BLaER1 (cell line): ENCODE data around the gene JHY.

Experiments
- H3K27ac ChIP-seq: shearing (Covaris generic); formaldehyde crosslinking; 2 replicates; pipeline ENCODE4 v1.8.1; 2022
- H3K27me3 ChIP-seq: shearing (Covaris generic); formaldehyde crosslinking; 2 replicates; pipeline ENCODE4 v1.8.1; 2022
- H3K36me3 ChIP-seq: shearing (Covaris generic); formaldehyde crosslinking; 2 replicates; pipeline ENCODE4 v1.8.1; 2022
- H3K4me1 ChIP-seq: shearing (Covaris generic); formaldehyde crosslinking; 2 replicates; pipeline ENCODE4 v1.8.1; 2022
- H3K4me2 ChIP-seq: shearing (Covaris generic); formaldehyde crosslinking; 2 replicates; pipeline ENCODE4 v1.8.1; 2022
- H3K4me3 ChIP-seq: shearing (Covaris generic); formaldehyde crosslinking; 2 replicates; pipeline ENCODE4 v1.8.1; 2022
- H3K9ac ChIP-seq: shearing (Covaris generic); formaldehyde crosslinking; 2 replicates; pipeline ENCODE4 v1.8.1; 2022
- H3K9me3 ChIP-seq: shearing (Covaris generic); formaldehyde crosslinking; 2 replicates; pipeline ENCODE4 v1.8.1; 2022
- H4K20me1 ChIP-seq: shearing (Covaris generic); formaldehyde crosslinking; 2 replicates; pipeline ENCODE4 v1.8.1; 2022
- Cebpa-rat ChIP-seq: shearing (Covaris generic); IDR thresholded peaks from 2 replicates; pipeline ENCODE4 v1.8.1; 2022

JHY gene

DNA sequence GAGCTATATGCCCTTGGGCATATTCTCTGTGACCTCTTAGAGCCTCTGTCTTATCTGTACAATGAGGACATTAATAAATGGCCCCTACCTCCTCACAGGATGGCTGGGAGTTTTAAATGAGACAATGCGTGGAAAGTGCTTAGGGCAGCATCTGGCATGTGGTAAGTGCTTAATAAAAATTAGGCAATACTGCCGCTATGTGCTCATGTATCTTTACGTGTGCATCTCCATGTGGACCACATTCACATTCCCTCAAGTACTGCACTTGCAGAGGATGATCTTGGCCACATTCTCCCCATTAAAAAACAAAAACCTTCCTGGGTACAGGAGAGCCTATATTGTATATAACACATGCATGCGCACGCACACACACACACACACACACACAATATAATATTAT is 118.2 kb downstream of the JHY start:
- Histone ChIP-seq H3K27me3 (no peaks in the 10 kb centered on the region), H3K36me3 (no peaks in the 10 kb centered on the region), H3K27ac (no peak overlapping the region), H3K4me3 (no peak overlapping the region), H3K4me1 (no peaks in the 10 kb centered on the region), H3K9ac (no peak overlapping the region), H3K4me2 (no peak overlapping the region), H4K20me1 (no peaks in the 10 kb centered on the region), H3K9me3 (no peaks in the 10 kb centered on the region)
- TF ChIP-seq Cebpa-rat, result no peak

DNA sequence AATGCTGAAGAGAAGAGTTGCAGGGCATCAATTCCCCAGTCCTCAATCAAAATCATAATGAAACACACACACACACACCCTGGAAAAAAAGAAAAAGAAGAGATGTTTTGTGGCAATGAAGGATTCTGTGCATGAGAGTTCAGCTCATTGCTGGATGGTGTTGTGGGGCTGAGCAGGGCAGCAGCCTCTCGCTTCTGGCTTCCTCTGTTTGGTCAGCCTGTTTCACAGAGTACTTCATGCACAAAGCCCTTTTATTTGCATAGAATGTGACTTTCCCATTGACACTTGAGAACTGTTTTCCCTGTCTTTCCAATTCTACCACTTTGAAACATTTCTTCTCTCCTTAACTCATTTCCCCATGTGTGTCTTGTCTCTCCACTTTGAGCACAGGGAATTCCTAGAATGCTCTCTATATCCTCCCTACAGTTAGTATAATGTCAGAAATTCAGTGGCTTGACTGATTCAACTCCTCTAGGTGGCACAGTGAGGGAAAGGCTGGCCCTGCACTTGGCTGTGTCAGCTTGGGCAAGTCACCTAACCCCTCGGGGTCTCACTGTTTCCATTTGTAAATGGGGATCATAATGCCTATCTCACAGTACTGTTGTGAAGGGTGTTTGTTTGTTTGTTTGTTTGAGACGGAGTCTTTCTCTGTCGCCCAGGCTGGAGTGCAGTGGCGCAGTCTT is 124.4 kb downstream of the JHY start:
- H3K4me3 ChIP-seq, result no peak overlapping the region
- no peaks in the 10 kb centered on the region for H3K27me3 ChIP-seq
- no peaks in the 10 kb centered on the region for H3K4me1 ChIP-seq
- H3K36me3 ChIP-seq, result no peaks in the 10 kb centered on the region
- no peaks in the 10 kb centered on the region for H4K20me1 ChIP-seq
- H3K9ac ChIP-seq, result no peak overlapping the region
- H3K4me2 ChIP-seq, result no peak overlapping the region
- H3K9me3 ChIP-seq, result no peaks in the 10 kb centered on the region
- H3K27ac ChIP-seq, result no peak overlapping the region
- no peak for TF ChIP-seq Cebpa-rat
